ENCODE data around the gene SPTB.

Gene SPTB

DNA sequence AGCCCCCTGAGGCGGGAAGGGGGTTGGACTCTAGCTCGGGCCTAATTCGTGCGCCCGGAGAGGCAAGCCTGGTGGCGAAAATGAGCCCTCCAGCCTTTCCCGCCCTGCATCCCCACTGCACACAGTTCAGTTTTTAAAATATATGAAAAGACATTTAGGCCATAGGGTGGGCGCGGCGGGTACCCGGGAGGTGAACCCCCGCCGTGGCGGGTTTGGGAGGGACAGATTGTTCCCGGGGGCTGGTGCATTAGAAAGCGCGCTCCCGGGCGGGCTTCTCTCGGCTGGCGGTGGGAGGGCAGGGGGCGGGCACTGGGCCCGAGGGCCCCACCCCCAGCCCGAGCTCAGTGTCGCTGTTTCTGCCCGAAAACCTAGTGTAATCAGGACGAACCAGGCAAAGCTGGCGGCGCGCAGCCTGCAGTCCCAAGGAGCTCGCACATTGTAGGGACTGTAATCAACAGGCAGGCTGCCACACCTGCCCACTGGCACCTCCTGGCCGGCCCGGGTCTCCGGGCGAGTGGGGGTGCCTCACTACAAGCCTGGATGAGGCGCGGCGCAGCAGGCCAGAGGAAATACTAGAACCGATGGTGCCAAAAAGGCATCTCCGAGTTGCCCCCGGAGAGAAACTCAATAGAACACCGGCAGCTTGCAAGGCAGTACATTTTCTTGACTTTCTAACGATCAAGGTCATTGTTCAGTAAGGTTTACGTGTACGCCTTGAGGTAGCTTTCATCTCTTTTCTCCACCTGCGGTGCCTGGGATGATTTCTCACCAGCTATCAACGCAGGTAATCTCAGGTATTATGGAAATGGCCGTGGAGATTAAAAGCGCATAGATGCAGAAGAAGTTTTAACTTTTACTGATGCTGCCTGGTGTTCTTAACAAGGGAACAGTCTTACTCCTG lies 764 bp upstream of the SPTB start:
- DNase-seq = no peak

DNA sequence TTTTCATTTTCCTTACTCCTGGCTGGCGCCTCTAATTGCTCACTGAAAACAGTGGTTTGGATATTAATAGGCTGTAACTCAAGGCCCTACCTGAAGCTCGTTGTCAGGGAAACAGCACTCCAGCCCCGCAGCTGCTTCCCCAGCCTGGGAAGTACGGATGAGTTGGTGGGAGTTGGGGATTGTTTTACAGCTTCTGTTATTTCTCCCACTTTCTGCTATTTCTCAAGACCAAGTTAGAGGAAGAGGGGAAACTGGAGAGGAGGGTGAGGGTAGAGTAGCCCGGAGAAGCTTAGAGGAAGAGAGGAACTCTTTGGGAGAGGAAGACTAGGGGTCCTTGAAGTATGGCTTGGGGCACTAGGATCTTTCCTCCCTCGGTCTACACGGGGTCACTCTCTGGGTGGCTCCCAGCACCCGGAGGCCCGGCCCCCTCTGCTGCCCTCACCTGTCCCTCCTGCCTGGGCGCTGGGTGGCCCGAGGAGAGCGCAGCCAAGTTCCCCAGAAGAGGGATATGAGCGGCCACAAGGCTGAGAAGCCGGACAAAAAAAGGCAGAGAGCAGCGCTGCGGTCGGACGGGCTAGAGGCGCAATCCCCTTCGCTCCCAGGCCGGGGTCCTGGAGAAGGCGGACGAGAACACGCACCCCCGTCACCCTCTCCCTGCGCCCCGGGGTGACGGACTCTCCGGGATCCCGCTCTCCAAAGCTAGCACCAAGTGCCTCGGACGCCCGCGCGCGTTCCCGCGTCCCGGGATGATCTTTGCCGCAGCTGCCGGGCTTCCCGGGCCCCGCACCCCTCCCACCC lies 671 bp downstream of the SPTB start:
- DNase-seq = no peak

DNA sequence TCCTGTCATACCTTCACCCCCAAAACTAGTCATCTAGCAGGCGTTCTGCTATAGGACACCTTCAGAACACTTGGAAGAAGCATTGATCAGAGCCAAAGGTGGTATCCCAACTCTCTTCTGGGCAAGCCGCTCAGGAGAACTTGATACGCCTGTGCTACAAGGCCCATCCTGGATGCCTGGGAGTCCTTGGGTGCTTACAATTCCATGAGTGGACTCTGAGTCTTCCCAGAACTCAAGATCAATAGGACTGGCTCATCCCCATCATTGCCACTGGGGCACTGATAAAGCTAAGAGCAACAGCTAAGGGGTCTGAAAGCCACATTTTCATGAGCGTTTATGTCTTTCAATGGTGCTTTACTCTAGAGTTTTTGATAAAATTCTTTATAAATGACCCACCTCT lies 1.9 kb downstream of the SPTB start:
- no peak for DNase-seq

DNA sequence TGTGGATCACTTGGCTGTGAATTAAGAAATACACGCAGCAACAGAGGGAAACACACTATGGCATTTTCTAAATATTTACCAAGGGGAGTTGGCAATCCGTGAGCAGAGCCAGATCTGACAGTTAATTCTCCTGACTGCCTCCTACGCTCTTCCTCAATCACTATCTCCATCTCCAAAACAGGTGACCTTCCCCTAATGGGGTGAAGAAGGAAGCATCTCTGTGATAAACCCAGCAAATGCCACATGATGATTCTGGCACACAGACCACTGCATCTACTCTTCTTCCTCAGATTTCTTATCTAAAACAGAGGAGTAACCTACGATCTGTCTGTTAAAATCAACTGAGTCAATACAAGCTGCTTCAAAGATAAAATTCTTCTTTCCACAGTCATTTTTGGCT lies 4.4 kb downstream of the SPTB start:
- no peak for DNase-seq

DNA sequence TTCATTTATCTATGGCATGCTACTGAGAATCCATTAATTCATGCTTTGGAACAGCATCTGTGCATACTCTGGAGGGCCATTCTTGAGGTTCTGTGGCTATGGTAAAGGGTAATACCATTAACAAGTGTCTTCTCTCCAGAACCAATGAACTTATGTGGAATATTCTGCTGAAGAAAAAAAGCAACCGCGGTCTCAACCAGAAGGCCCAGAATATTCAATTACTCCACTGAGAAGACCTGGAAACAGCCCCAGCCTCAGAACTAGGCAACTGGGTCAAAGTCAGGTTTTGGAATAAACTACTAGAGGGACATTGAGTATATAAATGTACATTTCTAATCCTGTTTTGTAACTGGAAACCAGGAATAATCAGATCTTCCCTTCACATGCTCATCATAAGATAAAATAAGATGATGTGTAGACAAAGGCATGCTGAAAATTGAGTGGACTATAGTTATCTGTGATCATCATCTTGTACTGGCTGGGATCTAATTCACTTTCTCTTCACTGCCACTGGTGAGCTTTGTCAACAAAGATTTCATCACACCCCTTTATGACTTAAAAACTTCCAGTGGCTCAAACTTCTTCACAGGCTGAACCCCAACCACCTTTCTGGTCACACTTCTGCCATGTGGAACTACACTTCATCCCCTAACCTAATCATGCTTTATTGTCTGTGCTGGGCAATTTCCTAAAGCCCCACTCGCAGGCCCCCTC lies 6.0 kb downstream of the SPTB start:
- no peak for DNase-seq

DNA sequence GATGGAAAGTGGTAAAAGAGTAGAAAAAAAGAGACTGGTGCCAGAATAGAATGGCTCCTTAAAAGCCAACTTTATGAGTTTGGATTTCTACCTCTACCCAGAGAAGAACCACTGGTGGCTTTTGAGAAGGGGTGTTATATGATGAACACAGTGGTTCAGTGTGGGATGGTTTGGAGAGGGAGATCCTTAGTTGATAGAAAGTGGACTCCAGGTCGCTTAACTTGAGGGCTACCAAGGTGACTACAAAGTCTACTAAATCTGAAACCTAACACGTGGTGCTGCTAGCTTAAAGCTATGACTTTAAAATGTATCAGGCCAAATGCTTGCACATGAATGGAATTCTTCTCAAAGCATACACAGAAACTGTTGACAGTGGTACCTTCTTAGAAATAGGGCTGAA lies 8.4 kb downstream of the SPTB start:
- no peak for DNase-seq

DNA sequence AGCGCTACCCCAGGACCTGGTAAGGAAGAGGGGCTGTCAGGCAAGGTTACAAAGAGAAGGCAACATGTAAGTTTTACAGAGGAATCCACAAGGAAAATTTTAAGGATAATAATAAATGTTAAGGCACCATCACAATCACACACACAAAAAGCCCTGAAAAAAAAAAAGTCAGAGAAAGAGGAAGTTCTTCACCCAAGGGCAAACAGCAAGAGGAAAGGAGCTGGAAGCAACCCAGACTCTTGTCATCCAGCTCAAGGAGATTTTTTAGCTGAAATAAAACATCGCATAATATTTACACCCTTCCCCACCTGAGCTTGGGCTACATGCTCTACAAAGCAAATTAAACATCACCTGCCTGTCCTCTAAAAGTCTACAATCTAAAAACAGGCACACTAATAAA lies 9.5 kb downstream of the SPTB start:
- no peak for DNase-seq

DNA sequence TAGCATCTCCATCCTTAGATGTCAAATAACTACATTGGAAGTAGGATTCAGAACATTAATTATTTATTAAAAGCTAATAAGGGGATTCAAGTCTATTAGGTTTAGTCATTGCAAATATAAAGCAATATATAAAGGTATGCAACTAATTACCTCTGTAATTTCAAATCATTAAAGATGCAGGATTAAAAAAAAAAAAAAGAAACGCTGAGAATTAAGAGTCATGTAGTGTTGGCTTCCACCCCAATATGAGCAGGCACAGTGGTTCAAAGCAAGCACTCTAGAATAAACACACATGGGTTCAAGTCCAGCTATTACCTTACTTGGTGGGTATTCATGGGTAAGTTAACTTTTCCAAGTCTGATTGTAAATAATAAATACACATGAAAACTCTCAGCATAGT lies 10.9 kb downstream of the SPTB start:
- no peak for DNase-seq

DNA sequence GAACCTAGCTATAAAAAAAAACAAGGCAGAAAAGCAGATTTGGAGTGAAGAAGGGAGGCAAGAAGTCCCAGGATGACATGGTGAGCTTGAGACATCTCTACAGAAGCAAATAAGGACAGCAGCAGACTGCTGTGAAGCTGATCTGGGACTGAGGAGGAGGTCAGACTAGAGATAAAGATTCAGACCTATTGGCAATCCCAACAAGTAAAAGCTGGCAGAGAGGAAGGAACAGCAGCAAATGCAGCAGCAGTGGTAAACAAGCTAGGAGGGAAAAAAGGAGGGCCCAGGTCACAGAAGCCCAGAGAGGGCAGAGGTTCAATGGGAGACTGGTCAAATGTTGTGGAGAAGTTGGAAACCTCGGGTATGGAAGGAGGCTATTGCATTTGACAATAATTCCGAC lies 11.3 kb downstream of the SPTB start:
- DNase-seq = no peak

DNA sequence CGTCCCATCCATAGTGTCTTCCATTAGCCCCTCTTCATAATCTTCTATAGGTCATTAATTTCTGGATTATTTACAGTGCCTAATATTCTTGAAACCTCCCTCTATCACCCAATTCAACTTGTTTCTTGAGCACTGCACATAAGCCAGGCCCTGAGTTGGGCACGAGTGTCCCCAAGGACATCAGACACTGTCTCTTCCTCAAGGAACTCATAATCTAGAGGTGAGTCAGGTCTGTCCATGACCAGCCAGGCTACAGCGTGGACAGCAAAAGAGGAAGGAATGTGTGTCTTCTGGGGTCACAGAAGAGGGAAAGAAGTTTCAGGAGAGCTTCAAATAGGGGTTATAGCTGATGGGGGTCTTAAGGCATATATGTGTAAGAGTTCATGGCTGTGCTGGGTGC lies 12.5 kb downstream of the SPTB start:
- DNase-seq = no peak

DNA sequence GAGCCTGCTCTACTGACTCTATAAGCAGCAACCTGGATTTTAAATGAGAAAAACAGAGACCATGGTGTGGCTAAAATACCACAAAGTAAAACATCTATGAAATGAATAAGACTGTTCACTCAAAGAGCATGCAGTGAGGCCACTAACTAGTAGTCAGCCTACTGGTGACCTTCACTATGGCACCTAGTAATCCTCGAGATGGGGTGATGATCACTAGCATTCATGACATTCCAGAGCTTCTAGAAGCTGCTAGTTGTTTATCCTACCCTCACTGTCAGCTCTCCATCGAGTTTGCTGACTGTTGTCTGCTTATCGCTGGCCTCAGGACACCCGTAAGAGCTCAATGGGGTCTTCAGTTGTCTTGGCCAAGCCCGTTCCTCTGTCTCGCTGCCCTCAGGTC lies 13.7 kb downstream of the SPTB start:
- no peak for DNase-seq

DNA sequence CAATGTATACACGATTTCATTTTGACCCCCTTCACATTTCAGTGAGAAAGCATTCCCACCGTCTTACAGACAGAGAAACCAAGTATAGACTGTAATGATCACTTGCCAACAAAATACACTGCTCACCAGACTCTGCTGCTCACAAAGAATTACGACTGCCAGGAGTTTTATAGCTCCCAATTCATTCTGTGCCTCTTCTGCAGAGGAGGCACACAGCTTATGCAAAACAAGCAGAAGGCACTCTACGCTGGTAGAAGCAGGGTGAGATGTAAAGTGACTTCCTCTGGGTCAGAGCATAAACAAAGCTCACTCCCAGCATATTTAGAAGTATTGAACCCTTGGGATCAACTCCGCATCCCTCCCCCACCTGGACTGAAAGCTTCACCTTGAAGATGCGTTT lies 14.6 kb downstream of the SPTB start:
- DNase-seq = no peak

DNA sequence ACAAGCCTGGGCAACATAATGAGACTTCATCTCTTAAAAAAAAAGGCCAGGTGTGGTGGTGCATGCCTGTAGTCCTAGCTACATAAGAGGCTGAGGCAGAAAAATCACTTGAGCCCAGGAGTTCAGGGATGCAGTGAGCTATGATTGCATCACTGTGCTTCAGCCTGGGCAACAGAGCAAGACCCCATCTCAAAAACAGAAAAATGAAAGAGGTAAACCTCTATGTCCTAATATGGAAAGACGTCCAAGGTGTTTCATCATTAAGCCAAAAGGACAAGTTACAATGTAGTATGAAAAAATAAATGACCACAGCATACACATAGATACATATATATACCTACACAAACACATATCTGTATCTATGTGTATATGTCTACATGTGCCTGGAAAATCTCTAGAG lies 15.4 kb downstream of the SPTB start:
- DNase-seq = no peak

DNA sequence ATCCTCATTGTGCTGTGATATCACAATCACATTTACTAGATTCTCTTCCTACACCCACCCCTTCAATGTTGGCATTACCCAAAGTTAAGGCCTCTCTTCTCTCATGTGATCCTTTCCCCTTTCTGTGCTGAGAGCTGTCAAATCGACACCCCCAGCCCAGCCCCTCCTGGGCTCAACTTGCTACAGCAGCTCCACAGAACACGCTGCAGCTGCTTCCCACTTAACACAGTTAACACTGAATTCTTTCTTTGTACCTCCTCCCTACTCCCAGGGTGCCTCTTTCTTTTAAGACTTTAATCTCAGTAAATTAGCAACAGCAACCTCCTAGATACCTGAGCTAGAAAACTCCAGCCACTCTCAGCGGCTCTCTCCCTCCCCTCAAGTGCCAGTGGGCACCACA lies 17.8 kb downstream of the SPTB start:
- DNase-seq = no peak

DNA sequence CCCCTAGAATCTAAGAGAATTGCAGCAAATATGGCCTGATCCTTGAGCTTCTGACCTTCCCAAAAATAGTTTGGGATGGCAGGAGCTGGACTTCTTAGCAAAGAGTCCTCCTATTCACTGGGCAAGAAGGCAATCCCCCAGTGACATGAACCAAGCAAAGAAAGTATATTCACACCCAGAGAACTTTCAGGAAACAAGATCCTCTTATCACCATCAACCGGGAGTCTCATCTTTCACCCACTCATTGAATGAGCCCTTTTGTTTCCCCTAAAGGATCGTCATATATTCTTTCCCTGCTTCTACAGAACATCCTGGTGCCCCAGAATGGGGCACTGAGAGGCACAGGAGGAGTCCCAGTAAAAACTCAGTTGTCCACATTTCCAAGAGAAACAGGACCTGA lies 19.7 kb downstream of the SPTB start:
- DNase-seq = no peak

DNA sequence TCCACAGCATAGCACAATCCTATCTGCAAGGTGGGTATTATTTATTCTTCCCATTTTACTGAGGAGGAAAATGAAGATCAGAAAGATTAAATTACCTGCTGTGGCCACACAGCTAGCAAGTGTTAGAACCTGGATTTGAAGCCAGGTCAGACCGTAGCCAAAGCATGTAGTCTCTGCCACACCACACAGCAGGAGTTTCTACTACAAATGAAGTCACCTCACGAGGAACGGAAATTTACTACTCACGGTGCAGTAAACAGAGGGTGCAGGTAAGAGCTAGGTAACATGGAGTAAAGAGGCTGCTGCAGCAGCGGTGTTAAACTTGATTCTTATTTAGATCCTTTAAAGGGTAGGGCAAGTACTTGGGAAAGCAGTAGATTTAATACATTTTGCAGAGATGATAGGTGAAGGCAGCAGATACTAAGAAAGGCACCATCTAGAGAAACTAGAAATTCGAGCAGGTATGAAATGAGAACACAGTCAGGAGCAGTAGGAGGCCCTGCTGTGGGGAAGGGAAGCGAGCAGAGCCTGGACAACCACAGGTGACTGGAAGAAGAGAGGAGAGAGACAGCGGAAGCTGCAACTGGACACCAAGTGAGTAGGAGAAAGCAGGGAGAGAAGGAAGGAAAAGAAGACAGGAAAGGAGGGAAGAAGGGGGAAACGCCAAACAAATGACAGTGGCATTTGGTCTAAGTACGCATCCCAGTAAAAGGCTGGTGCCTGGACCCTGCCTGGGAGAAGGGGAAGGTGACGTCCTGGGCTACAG lies 21.5 kb downstream of the SPTB start:
- DNase-seq = no peak

DNA sequence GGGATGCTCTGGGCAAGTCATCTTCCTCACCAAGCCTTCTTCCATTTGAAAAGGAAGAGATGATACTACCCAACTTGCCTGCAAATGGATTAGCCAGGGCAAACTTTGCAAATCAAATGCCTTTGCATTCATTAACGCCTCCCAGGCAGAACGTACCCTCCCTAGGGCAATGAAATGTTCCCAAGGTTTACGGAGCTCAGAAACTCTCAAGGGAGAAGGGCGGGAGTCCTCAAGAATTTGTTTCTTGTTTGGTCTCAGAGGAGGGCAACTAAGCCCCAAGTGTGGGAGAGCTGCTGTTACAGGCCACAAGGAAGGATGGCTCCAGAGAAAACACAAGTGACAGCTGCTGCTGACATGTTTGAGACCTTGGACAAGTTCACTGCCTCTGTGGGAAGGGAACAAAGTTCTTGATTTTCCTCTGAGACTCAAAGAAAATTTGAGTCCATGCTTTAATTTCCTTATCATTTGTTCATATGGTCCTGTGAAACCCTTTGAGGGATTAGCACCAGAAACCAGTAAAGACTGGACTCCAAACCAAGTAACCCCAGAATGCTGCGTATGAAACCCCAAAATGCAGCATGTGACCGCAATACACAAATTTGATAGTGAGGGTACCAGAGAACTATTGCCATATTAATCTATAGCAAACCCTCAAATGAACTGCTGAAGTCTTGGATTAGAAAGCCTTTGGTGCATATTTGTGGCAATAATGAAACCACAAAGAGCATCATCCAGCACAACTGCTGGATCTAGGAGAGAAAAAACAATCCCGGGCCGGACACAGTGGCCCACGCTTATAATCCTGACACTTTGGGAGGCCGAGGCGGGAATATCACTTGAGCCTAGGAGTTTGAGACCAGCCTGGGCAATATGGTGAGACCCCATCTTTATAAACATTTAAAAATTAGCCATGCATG lies 22.9 kb downstream of the SPTB start:
- no peak for DNase-seq

DNA sequence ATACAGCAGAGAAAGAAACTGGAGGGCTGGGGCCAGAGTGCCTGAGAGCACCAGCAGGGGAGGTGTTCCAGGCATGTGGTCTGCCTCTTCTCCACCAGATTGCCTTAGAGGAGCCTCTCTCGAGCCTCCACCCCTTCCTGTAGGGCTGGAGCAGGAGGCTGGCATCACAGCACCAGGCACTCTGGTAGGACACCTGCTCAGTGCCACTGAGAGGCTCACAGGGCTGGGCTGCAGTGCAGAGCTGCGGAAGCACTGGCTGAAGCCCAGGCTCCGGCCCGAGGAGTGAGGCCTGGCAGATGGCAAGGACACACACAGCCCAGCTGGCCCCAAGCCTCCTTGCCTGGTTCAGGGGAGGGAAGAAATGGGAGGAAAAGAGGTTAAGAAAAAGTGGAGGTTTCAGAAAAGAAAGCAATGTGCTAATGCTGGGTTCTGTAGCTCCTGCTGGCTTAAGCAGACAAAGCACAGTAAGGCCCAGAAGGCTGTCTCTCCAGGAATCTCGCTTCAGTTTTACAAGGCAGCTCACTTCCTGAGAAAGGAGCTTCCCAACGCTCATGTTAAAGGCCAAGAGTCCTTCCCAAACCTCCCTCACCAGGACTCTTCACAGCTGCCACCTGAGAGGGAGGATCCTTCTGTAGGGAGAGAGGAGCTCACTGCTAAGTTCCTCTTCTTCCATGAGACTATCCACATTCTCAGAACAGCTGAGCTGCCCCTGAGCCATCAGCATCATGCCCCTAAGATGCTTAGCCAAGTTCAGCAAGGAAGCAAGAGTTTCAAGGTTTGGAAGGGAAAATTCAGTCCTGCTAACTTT lies 23.8 kb downstream of the SPTB start:
- no peak for DNase-seq

DNA sequence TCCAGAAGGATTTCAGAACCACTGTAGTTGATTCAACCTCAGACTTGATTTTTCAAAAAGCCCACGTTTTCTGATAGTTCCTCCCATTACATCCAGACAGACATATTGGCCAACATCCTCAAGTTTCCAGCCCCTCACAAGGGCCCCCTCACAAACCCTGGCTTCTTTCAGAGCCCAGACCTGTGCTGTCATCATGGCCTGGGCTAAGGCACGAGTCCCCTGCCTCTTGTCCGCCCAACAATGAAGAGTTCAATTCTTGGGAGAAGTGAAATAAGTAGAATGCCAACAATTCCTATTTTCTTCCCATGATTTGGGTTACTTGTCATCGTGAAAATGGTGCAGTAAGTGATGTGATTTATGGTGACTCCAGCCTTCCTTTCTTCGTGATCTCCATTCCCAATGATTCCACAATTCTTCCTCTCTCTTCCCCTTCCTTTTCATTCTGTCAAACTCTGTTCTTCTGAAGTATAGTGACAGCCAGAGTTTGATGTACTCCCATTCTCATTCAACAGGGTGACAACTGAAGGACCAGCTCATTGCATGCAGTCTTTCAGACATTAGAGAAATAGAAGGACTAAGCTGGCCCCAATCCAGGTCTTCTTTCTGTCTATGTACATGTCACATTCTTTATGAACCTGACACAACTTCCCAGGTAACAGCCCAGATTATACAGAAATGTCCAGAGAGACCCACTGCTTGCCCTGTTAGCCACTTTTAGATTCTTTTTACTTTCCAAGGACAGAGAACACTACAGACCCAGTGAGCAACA lies 29.2 kb downstream of the SPTB start:
- no peak for DNase-seq

DNA sequence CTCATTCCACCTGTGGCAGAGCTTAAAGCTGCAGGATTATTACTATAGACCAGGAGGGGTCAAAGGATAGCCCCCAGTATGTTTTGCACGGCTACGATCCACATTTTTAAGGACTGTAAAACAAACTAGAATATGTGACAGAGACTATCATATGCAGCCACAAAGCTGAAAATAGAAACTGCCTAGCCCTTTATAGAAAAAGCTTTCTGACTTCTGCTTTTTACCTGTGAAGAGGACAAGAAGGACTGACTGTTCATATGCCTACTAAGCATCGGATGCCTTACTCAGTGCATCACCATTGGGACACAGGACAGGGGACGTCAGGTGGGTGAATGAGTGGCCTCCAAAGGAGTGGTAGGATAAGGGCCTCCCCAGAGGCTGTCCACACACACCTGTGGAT lies 29.8 kb downstream of the SPTB start:
- no peak for DNase-seq
